Fibroblast of the aortic adventitia (primary cell): ENCODE results near the gene CAPZB. TPM values are rescaled to one million over a fixed set of nuclear protein-coding genes. Genes with fewer than 3 reads are reported as not detected.
"Not testable (repeated sequence)": the region's sequence is repeated elsewhere in the genome, so short reads cannot be mapped to it uniquely, and the experiment has no call there.

Experiments
- DNase-seq: peaks from one replicate; pipeline ENCODE4 v3.0.0-alpha.2; 2010; ENCODE audit warnings: low read depth
- H3K4me3 ChIP-seq: 2 replicates; pipeline ENCODE4 v1.5.1; 2011; ENCODE audit warnings: low read depth, mild to moderate bottlenecking, control low read depth, low read length, moderate library complexity
- CTCF ChIP-seq: IDR thresholded peaks from 2 replicates; pipeline ENCODE4 v1.5.1; 2011; ENCODE audit warnings: mild to moderate bottlenecking, low read length, control low read depth, inconsistent platforms; ENCODE audit not compliant: insufficient read depth
- total RNA-seq: library from RNA; depleted of rRNA; stranded (reverse); fragments of >200 nt; gene quantifications from 2 replicates; pipeline ENCODE4 v1.2.3, GENCODE V29; 2012; ENCODE audit warnings: low replicate concordance

The CAPZB gene
- total RNA-seq, 1 donor = 232 TPM

GRCh38 chr1:19512545-19512944 is 27.2 kb upstream of the CAPZB start:
- no peak overlapping the region for H3K4me3 ChIP-seq
- peak; percentile 54 for DNase-seq
- TF ChIP-seq CTCF = no peak

GRCh38 chr1:19511116-19511515 is 25.8 kb upstream of the CAPZB start:
- DNase-seq = no peak
- no peak for TF ChIP-seq CTCF

DNA sequence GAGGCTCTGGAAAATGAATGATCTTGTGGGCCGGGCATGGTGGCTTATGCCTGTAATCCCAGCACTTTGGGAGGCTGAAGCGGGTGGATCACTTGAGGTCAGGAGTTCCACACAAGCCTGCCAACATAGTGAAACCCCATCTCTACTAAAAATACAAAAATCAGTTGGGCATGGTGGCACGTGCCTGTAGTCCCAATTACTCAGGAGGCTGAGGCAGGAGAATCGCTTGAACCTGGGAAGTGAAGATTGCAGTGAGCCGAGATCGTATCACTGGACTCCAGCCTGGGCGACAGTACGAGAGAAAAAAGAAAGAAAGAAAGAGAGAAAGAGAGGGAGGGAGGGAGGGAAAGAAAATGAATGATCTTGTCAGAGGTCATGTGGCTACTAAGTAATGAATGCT is 24.3 kb upstream of the CAPZB start:
- not testable (repeated sequence) for H3K4me3 ChIP-seq, DNase-seq

More at GRCh38 chr1:19511116-19511515, 25.8 kb upstream of the CAPZB start:
- H3K4me3 ChIP-seq = no peak overlapping the region

DNA sequence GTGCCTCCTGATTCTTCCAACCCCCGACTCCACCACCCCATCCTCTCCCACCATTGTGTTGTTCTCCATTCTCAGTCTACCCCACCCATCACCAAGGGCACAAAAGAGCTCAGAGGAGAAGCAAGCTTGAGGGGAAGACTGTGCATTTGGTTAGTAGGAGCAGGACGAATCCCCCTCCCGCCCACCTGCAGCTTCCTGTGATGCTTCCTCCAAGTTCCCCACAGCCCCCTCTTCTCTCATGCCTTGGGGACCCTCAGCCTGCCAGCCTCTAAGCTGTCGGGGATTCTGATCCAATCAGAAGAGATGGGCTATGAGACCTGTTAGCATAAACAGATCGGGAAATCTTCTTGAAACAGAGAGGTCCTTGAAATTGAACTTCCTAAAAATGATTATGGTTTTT is 22.2 kb upstream of the CAPZB start:
- TF ChIP-seq CTCF = no peak

GRCh38 chr1:19505693-19506457 is 20.5 kb upstream of the CAPZB start:
- TF ChIP-seq CTCF = no peak
- H3K4me3 ChIP-seq = peak overlapping the region; percentile 47
- no peak for DNase-seq

More for the DNA sequence above, 22.2 kb upstream of the CAPZB start:
- DNase-seq = no peak
- H3K4me3 ChIP-seq = no peak overlapping the region

- DNase-seq = peak; percentile 98
- TF ChIP-seq CTCF = no peak
- peak overlapping the region; percentile 47 for H3K4me3 ChIP-seq
Measured at GRCh38 chr1:19504796-19505692, 19.7 kb upstream of the CAPZB start.

DNA sequence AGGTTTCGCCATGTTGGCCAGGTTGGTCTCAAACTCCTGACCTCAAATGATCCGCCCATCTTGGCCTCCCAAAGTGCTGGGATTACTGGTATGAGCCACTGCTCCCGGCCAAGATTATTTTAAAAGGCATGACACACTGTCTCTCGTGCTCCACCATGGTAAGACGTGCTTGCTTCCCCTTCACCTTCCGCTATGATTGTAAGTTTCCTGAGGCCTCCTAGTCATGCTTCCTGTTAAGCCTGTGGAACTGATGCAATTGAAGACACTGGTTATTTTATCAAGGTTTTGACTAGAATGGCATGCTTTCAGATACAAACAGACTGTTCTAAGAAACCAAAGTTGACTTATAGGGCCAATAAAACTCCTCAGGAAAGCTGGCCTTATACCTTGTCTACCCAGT is 16.9 kb upstream of the CAPZB start:
- DNase-seq, H3K4me3 ChIP-seq: not testable (repeated sequence)

DNA sequence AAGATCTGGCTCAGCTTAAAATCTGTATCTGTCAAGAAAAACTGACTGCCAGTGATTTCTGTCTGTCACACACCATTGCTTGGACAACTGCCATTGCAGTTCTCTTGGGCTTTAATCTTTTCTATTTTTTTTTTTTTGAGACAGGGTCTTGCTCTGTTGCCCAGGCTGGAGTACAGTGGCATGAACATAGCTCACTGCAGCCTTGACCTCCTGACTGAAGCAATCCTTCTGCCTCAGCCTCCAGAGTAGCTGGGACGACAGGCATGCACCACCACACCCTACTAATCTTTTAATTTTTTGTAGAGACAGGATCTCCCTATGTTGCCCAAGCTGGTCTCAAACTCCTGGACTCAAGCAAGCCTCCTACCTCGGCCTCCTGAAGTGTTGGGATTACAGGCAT is 14.5 kb upstream of the CAPZB start:
- DNase-seq, H3K4me3 ChIP-seq: not testable (repeated sequence)

- not testable (repeated sequence) for DNase-seq
Measured at GRCh38 chr1:19497443-19497842, 12.1 kb upstream of the CAPZB start.

More at GRCh38 chr1:19497443-19497842, 12.1 kb upstream of the CAPZB start:
- H3K4me3 ChIP-seq = not testable (repeated sequence)
